Upper lobe of left lung (tissue), 6 donors: ENCODE measurements around the gene DFFB. TPM values are rescaled to one million over a fixed set of nuclear protein-coding genes. Genes with fewer than 3 reads are reported as not detected.
A peak's percentile ranks its signal among the peaks of the same experiment; 100 is the strongest.

ENCODE experiments used
- ATAC-seq, 2 donors: fragments of 200-7000 bp; cut with Tn5 transposase; one replicate each; pipeline ENCODE4 v1.9.1; 2022; ENCODE audit warnings: mild to moderate bottlenecking in 2 of 2, moderate library complexity in 2 of 2; ENCODE audit not compliant: low FRiP score in 2 of 2
- DNase-seq, 2 donors: peaks; one replicate each; pipeline ENCODE4 v3.0.0-alpha.2; 2019 to 2020
- H3K27ac ChIP-seq, 4 donors: fragments of 200-600 bp; sonication (generic); one replicate each; pipeline ENCODE4 v1.5.1; 2016 to 2019
- H3K27me3 ChIP-seq, 4 donors: fragments of 200-600 bp; sonication (generic); one replicate each; pipeline ENCODE4 v1.5.1; 2017 to 2019
- H3K36me3 ChIP-seq, 4 donors: fragments of 200-600 bp; sonication (generic); one replicate each; pipeline ENCODE4 v1.5.1; 2016 to 2019
- H3K4me1 ChIP-seq, 4 donors: fragments of 200-600 bp; sonication (generic); one replicate each; pipeline ENCODE4 v1.5.1; 2018 to 2019
- H3K4me3 ChIP-seq, 4 donors: fragments of 200-600 bp; sonication (generic); one replicate each; pipeline ENCODE4 v1.5.1; 2017 to 2019; ENCODE audit warnings: mild to moderate bottlenecking in 2 of 4, moderate library complexity in 1 of 4
- H3K9me3 ChIP-seq, 4 donors: fragments of 200-600 bp; sonication (generic); one replicate each; pipeline ENCODE4 v1.5.1; 2018 to 2019
- CTCF ChIP-seq, 6 experiments: fragments of 450-650 bp in 4 of 6; fragments of 200-600 bp in 2 of 6; sonication (generic) in 2 of 6; IDR thresholded peaks; one replicate each; pipeline ENCODE4 v1.5.1; 2016 to 2019; ENCODE audit warnings: antibody characterized with exemption in 6 of 6
- EP300 ChIP-seq, 4 donors: sonication (generic); formaldehyde crosslinking; IDR thresholded peaks; one replicate each; pipeline ENCODE4 v1.5.1; 2017; ENCODE audit warnings: antibody characterized with exemption in 4 of 4, control low read depth in 2 of 4
- POLR2A ChIP-seq, 4 donors: fragments of 450-650 bp; IDR thresholded peaks; one replicate each; pipeline ENCODE4 v1.5.1; 2016 to 2017; ENCODE audit warnings: antibody characterized with exemption in 4 of 4, mild to moderate bottlenecking in 2 of 4
- POLR2AphosphoS5 ChIP-seq, 2 donors: sonication (generic); formaldehyde crosslinking; IDR thresholded peaks; one replicate each; pipeline ENCODE4 v1.5.1; 2017; ENCODE audit warnings: antibody characterized with exemption in 2 of 2
- WGBS, 2 donors: methylation state at CpG; one replicate each; pipeline ENCODE4 v1.1.5; 2017 to 2018; 5-methylcytosine and 5-hydroxymethylcytosine counted together
- total RNA-seq, 6 donors: library from RNA; depleted of rRNA in 4 of 6; stranded (reverse); fragments of >200 nt in 4 of 6; gene quantifications; one replicate each; pipeline versions ENCODE4 v1.1.0 to v1.2.1, GENCODE V29; 2016 to 2021
- donor health status: DM: no; HTN: no; CAD: no; lungs with moderate emphysema.
- donor health status: DM: no; HTN: yes; CAD: no; lungs with severe emphysema.

The DFFB gene
- total RNA-seq, 6 donors from 2014 or later, result 7.1 to 16.8 (median 9.4) TPM

DNA sequence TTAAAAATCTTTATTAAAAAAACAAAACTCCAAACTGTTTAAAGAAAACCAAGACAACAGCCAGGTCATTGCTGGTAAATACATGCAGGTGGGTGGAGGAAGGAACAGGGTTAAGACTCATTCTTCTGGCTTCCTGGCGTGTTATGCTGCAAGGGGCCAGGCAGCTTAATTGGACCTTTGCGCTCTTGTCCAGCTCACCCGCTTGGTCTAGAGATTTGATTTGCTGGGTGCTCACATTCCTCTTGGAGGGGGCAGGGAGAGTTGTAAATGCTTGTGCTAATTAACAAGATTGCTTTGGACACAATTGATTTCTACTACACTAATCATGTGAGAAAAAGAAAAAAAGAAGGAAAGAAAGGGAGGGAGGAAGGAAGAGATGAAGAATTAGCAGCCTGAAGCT, 10.7 kb upstream of the DFFB start:
- Histone ChIP-seq H3K4me3 (no peak overlapping the region), H3K4me1 (no peaks in the 10 kb centered on the region), H3K9me3 (no peaks in the 10 kb centered on the region), H3K27ac (no peak overlapping the region), H3K36me3 (peaks cover 7 to 80% (median 54%) of the 10 kb centered on the region in 4 donors), H3K27me3 (no peaks in the 10 kb centered on the region)
- no peak for TF ChIP-seq EP300 (IDR thresholded peaks at IDR 0.05)
- no peak for TF ChIP-seq POLR2AphosphoS5 (IDR thresholded peaks at IDR 0.05)
- no peak for TF ChIP-seq POLR2A (IDR thresholded peaks at IDR 0.05)
- TF ChIP-seq CTCF (IDR thresholded peaks at IDR 0.05), result no peak
- DNase-seq (no peak), ATAC-seq (no peak)
- 93 to 95% methylated on average over 3 of the region's 3 CpGs for WGBS, 2 donors

DNA sequence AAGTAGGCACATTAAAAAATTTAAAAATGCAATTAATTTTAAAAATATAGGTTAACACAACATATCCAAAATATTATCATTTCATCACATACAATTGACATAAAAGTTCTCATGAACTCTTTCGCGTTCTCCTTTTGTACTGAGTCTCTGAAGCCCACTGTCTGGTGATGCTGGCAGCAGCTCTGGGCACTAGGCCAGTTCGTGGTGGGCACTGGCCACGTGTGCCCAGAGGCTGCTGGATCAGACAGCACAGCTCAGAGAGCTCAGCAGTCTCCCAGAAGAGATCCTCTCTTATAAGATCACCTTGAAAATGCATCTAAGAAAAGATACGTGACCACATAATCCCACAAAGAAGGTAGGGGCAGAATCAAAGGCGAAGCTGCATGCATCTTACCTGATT, 10.2 kb upstream of the DFFB start:
- H3K4me1 ChIP-seq, result no peaks in the 10 kb centered on the region
- no peak for DNase-seq
- no peaks in the 10 kb centered on the region for H3K9me3 ChIP-seq
- H3K27me3 ChIP-seq, result no peaks in the 10 kb centered on the region
- 81 to 89% methylated on average over 6 of the region's 6 CpGs for WGBS, 2 donors
- H3K36me3 ChIP-seq, result peaks cover 7 to 82% (median 52%) of the 10 kb centered on the region in 4 donors
- no peak for TF ChIP-seq CTCF (IDR thresholded peaks at IDR 0.05)
- TF ChIP-seq POLR2A (IDR thresholded peaks at IDR 0.05), result no peak
- no peak for TF ChIP-seq POLR2AphosphoS5 (IDR thresholded peaks at IDR 0.05)
- no peak for TF ChIP-seq EP300 (IDR thresholded peaks at IDR 0.05)
- H3K27ac ChIP-seq, result no peak overlapping the region
- no peak for ATAC-seq
- H3K4me3 ChIP-seq, result no peak overlapping the region

DNA sequence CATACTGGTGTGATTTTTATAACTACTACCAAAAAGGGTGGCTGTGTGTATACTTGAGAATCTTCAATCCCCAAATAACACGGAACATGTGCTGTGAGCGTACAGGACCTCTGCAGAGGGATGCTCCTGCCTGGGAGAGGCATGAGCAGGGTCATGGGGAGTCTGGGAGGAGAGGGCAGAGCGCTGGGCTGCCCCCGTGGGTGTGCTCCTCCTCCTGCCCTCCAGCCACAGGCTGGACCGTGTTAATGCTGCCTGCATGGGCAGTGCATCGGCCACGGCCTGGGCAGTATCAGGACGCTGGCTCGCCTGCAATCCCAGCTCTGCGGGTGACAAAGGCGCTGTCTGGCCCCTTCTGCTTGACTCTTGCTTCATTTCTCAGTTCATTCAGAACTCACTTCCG, 6.4 kb upstream of the DFFB start:
- Histone ChIP-seq H3K27ac (no peak overlapping the region), H3K36me3 (peaks cover 0 to 56% (median 32%) of the 10 kb centered on the region in 4 donors), H3K9me3 (no peaks in the 10 kb centered on the region), H3K4me1 (peaks cover 5 to 12% (median 6%) of the 10 kb centered on the region in 4 donors), H3K27me3 (no peaks in the 10 kb centered on the region), H3K4me3 (no peak overlapping the region)
- DNase-seq (peak in 1 of 2 donors; percentile 42), ATAC-seq (no peak)
- TF ChIP-seq POLR2A (IDR thresholded peaks at IDR 0.05), result no peak
- no peak for TF ChIP-seq POLR2AphosphoS5 (IDR thresholded peaks at IDR 0.05)
- TF ChIP-seq CTCF (IDR thresholded peaks at IDR 0.05), result no peak
- no peak for TF ChIP-seq EP300 (IDR thresholded peaks at IDR 0.05)
- WGBS, 2 donors, result 87 to 93% methylated on average over 12 of the region's 12 CpGs

DNA sequence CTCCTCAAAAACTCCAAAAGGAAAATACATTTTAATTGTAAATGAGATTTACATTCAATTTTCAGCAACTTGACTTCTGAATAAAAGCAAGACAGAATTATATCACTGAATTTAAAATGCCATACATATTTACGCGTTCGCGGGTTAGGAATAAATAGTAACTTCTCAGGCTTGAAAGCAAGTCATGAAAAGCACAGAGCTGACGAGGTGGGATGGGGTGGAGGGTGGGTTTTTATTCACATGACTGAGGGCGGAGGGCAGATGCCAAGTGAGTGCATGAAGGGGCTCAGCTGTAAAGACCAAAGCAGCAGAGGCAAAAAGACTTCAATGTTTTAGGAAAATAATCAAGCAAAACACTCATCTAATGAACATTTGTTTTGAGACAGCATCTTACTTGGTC, 6.0 kb upstream of the DFFB start:
- no peak for DNase-seq
- H3K36me3 ChIP-seq, result peaks cover 0 to 53% (median 32%) of the 10 kb centered on the region in 4 donors
- peaks cover 10 to 17% (median 10%) of the 10 kb centered on the region in 4 donors for H3K4me1 ChIP-seq
- TF ChIP-seq POLR2AphosphoS5 (IDR thresholded peaks at IDR 0.05) (no peak), EP300 (IDR thresholded peaks at IDR 0.05) (no peak), POLR2A (IDR thresholded peaks at IDR 0.05) (no peak), CTCF (IDR thresholded peaks at IDR 0.05) (no peak)
- no peak for ATAC-seq
- WGBS, 2 donors, result 96 to 97% methylated on average over 6 of the region's 6 CpGs
- no peaks in the 10 kb centered on the region for H3K9me3 ChIP-seq
- H3K27me3 ChIP-seq, result no peaks in the 10 kb centered on the region
- no peak overlapping the region for H3K4me3 ChIP-seq
- no peak overlapping the region for H3K27ac ChIP-seq

GRCh38 chr1:3852091-3852490, 5.2 kb upstream of the DFFB start:
- Histone ChIP-seq H3K36me3 (peaks cover 0 to 45% (median 27%) of the 10 kb centered on the region in 4 donors), H3K9me3 (no peaks in the 10 kb centered on the region), H3K4me3 (no peak overlapping the region), H3K27ac (no peak overlapping the region), H3K4me1 (peaks cover 10 to 18% (median 11%) of the 10 kb centered on the region in 4 donors), H3K27me3 (no peaks in the 10 kb centered on the region)
- 86 to 89% methylated on average over 12 of the region's 12 CpGs for WGBS, 2 donors
- TF ChIP-seq POLR2A (IDR thresholded peaks at IDR 0.05) (no peak), EP300 (IDR thresholded peaks at IDR 0.05) (no peak), POLR2AphosphoS5 (IDR thresholded peaks at IDR 0.05) (no peak), CTCF (IDR thresholded peaks at IDR 0.05) (no peak)
- no peak for DNase-seq
- ATAC-seq, result no peak
